ENCODE data around the gene GHITM. TPM values are rescaled to one million over a fixed set of nuclear protein-coding genes. Genes with fewer than 3 reads are reported as not detected.
A peak's percentile ranks its signal among the peaks of the same experiment; 100 is the strongest.

Gene GHITM
- 100 to 1,000 TPM; 133 to 231 (median 166) TPM for total RNA-seq
- long read RNA-seq, transcript GHITM-201 (9 exons, 2,128 nt): major isoform, 98 of 108 reads
- long read RNA-seq, partial matches to known transcripts: 7 of 108 reads
- long read RNA-seq, other reads (novel, unspliced or antisense): 3 of 108 reads

GRCh38 chr10:84139126-84140035 is at the start of gene GHITM:
GHITM (plus strand) TSS chr10:84139509; CDS start chr10:84141501, 1,992 bp downstream.
- peak; percentile 94 for TF ChIP-seq POLR2A (IDR thresholded peaks at IDR 0.05)
- TF ChIP-seq CTCF (IDR thresholded peaks at IDR 0.05): peak; percentile 31 to 63 (median 35)
- H3K4me3 ChIP-seq: peak within 1 kb of the TSS; percentile 96 to 100 (median 97)
- DNase-seq (peak; percentile 98 to 99 (median 99)), ATAC-seq (peak; percentile 97 to 99 (median 98))
- no peaks in the 10 kb centered on the region for H3K9me3 ChIP-seq
- WGBS (ENCODE audit: insufficient coverage, low coverage, low lambda C conversion rate, missing lambda C conversion rate): under 1% methylated on average over 22 of the region's 61 CpGs
- intact Hi-C loops (cut with DNase I): no loop called here
- H3K27ac ChIP-seq: peak within 1 kb of the TSS; percentile 94 to 98 (median 97)
- peaks cover 3 to 31% (median 11%) of the 10 kb centered on the region in 4 donors for H3K36me3 ChIP-seq
- H3K4me1 ChIP-seq: peaks cover 0 to 14% (median 6%) of the 10 kb centered on the region in 4 donors
- no peaks in the 10 kb centered on the region for H3K27me3 ChIP-seq

- no peak overlapping the region for H3K4me3 ChIP-seq
- ATAC-seq: peak; percentile 48 to 76 (median 58)
- no peak for DNase-seq
- H3K9me3 ChIP-seq: no peaks in the 10 kb centered on the region
- TF ChIP-seq POLR2A (IDR thresholded peaks at IDR 0.05) (no peak), CTCF (IDR thresholded peaks at IDR 0.05) (no peak)
- no peak overlapping the region for H3K27ac ChIP-seq
- no peaks in the 10 kb centered on the region for H3K36me3 ChIP-seq
- 39% methylated on average over 4 of the region's 4 CpGs for WGBS (ENCODE audit: insufficient coverage, low coverage, low lambda C conversion rate, missing lambda C conversion rate)
- no peaks in the 10 kb centered on the region for H3K27me3 ChIP-seq
- H3K4me1 ChIP-seq: no peaks in the 10 kb centered on the region
- intact Hi-C loops (cut with DNase I): no loop called here
Measured at GRCh38 chr10:84095811-84096497, 43.4 kb upstream of the GHITM start.

GRCh38 chr10:84097787-84098353 is 41.4 kb upstream of the GHITM start:
- H3K27me3 ChIP-seq: no peaks in the 10 kb centered on the region
- 31% methylated on average over 4 of the region's 4 CpGs for WGBS (ENCODE audit: insufficient coverage, low coverage, low lambda C conversion rate, missing lambda C conversion rate)
- TF ChIP-seq CTCF (IDR thresholded peaks at IDR 0.05): peak in 3 of 4 donors; percentile 38 to 42 (median 40)
- no peak for TF ChIP-seq POLR2A (IDR thresholded peaks at IDR 0.05)
- ATAC-seq (no peak), DNase-seq (no peak)
- no peaks in the 10 kb centered on the region for H3K4me1 ChIP-seq
- intact Hi-C loops (cut with DNase I): no loop called here
- no peak overlapping the region for H3K4me3 ChIP-seq
- H3K9me3 ChIP-seq: no peaks in the 10 kb centered on the region
- H3K36me3 ChIP-seq: no peaks in the 10 kb centered on the region
- H3K27ac ChIP-seq: no peak overlapping the region

- WGBS (ENCODE audit: insufficient coverage, low coverage, low lambda C conversion rate, missing lambda C conversion rate): 17% methylated on average over 1 of the region's 2 CpGs
- no peak for ATAC-seq
- no peaks in the 10 kb centered on the region for H3K27me3 ChIP-seq
- no peak overlapping the region for H3K27ac ChIP-seq
- TF ChIP-seq POLR2A (IDR thresholded peaks at IDR 0.05) (no peak), CTCF (IDR thresholded peaks at IDR 0.05) (no peak)
- H3K4me3 ChIP-seq: no peak overlapping the region
- intact Hi-C loops (cut with DNase I): no loop called here
- H3K36me3 ChIP-seq: no peaks in the 10 kb centered on the region
- no peaks in the 10 kb centered on the region for H3K4me1 ChIP-seq
- H3K9me3 ChIP-seq: no peaks in the 10 kb centered on the region
- no peak for DNase-seq
Measured at GRCh38 chr10:84098667-84099066, 40.6 kb upstream of the GHITM start.
